Suprapubic skin (tissue), 3 donors: Measurements from ENCODE around the gene ACP5.

Experiments used
- POLR2A ChIP-seq, 2 donors: fragments of 450-650 bp; IDR thresholded peaks; one replicate each; pipeline ENCODE4 v1.6.1; 2017; ENCODE audit warnings: antibody characterized with exemption in 2 of 2, mild to moderate bottlenecking in 2 of 2, moderate library complexity in 2 of 2
- TF ChIP-seq, protein P1 (sequence below), 2 donors: fragments of 200-600 bp in 1 of 2; fragments of 450-650 bp in 1 of 2; sonication (generic) in 1 of 2; IDR thresholded peaks; one replicate each; pipeline ENCODE4 v1.5.1; 2016 to 2019; ENCODE audit warnings: antibody characterized with exemption in 2 of 2, mild to moderate bottlenecking in 1 of 2, moderate library complexity in 1 of 2

DNA sequence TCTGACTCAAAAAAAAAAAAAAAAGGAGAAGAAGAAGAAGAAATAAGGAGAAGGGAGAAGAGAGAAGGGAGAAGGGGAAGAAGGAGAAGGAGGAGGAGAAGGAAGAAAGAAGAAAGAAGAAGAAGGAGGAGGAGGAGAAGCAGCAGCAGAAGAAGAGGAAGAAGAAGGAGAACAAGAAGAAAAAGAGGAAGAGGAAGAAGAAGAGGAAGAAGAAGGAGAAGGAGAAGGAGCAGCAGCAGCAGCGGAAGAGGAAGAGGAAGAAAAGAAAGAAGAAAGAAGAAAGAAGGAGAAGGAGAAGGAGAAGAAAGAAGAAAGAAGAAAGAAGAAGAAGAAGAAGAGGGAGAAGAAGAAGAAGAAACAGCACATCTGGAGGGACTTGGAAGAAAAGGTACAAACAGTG is 42.9 kb downstream of the ACP5 start:
- no peak for TF ChIP-seq POLR2A (IDR thresholded peaks at IDR 0.05)
- TF ChIP-seq, protein P1, sequence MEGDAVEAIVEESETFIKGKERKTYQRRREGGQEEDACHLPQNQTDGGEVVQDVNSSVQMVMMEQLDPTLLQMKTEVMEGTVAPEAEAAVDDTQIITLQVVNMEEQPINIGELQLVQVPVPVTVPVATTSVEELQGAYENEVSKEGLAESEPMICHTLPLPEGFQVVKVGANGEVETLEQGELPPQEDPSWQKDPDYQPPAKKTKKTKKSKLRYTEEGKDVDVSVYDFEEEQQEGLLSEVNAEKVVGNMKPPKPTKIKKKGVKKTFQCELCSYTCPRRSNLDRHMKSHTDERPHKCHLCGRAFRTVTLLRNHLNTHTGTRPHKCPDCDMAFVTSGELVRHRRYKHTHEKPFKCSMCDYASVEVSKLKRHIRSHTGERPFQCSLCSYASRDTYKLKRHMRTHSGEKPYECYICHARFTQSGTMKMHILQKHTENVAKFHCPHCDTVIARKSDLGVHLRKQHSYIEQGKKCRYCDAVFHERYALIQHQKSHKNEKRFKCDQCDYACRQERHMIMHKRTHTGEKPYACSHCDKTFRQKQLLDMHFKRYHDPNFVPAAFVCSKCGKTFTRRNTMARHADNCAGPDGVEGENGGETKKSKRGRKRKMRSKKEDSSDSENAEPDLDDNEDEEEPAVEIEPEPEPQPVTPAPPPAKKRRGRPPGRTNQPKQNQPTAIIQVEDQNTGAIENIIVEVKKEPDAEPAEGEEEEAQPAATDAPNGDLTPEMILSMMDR (IDR thresholded peaks at IDR 0.05), result no peak
